Testis (tissue), 3 donors: ENCODE measurements around the gene RXYLT1. TPM values are rescaled to one million over a fixed set of nuclear protein-coding genes. Genes with fewer than 3 reads are reported as not detected.

Source experiments
- DNase-seq: peaks from one replicate; pipeline ENCODE4 v3.0.0-alpha.2; 2019
- H3K27ac ChIP-seq, 2 donors: fragments of 200-600 bp; sonication (generic); one replicate each; pipeline ENCODE4 v1.5.1; 2019
- H3K27me3 ChIP-seq: fragments of 200-600 bp; sonication (generic); one replicate; pipeline ENCODE4 v1.5.1; 2019
- H3K36me3 ChIP-seq: fragments of 200-600 bp; sonication (generic); one replicate; pipeline ENCODE4 v1.5.1; 2017; ENCODE audit warnings: low read depth; ENCODE audit errors: missing control alignments
- H3K4me1 ChIP-seq: fragments of 200-600 bp; sonication (generic); one replicate; pipeline ENCODE4 v1.5.1; 2019
- H3K4me3 ChIP-seq, 2 donors: fragments of 200-600 bp; sonication (generic); one replicate each; pipeline ENCODE4 v1.5.1; 2017 to 2019
- H3K9me3 ChIP-seq: fragments of 200-600 bp; sonication (generic); one replicate; pipeline ENCODE4 v1.5.1; 2017
- CTCF ChIP-seq, 3 experiments: fragments of 450-650 bp in 2 of 3; fragments of 200-600 bp in 1 of 3; sonication (generic) in 1 of 3; IDR thresholded peaks; one replicate each; pipeline ENCODE4 v1.5.1; 2016 to 2019; ENCODE audit warnings: antibody characterized with exemption in 3 of 3, mild to moderate bottlenecking in 2 of 3, moderate library complexity in 1 of 3
- POLR2A ChIP-seq: fragments of 450-650 bp; IDR thresholded peaks from one replicate; pipeline ENCODE4 v1.6.1; 2017; ENCODE audit warnings: antibody characterized with exemption, mild to moderate bottlenecking, moderate library complexity
- WGBS, 2 donors: methylation state at CpG; one replicate each; pipeline ENCODE4 v1.1.5; 2018; 5-methylcytosine and 5-hydroxymethylcytosine counted together
- intact Hi-C: fragments of 100-400 bp; cut with DNase I; formaldehyde crosslinking; loops from one replicate; pipeline ENCODE4 v1.15.1; 2023; ENCODE audit warnings: low total_unique reads
- polyA plus RNA-seq: library from polyadenylated mRNA; stranded (reverse); fragments of 350-450 nt; fragmentation: Illumina TruSeq; extraction: RNeasy Lipid Tissue Mini Kit (QIAGEN cat#74804); gene quantifications from one replicate; pipeline ENCODE4 v1.2.3, GENCODE V29; 2014; ENCODE audit warnings: low read depth, low replicate concordance; ENCODE audit not compliant: insufficient read depth
- total RNA-seq, 2 donors: library from RNA; depleted of rRNA; stranded (reverse); fragments of >200 nt; gene quantifications; one replicate each; pipeline ENCODE4 v1.2.3, GENCODE V29; 2016

Gene RXYLT1
- total and polyA plus RNA-seq, 3 donors from 2014 or later = 28.2 to 33.5 (median 29.2) TPM

GRCh38 chr12:63811755-63812154 is 32.0 kb downstream of the RXYLT1 start:
- DNase-seq = no peak
- no peak overlapping the region for H3K4me3 ChIP-seq
- intact Hi-C loops = no loop called here
- 81 to 82% methylated on average over 2 of the region's 2 CpGs for WGBS, 2 donors
- TF ChIP-seq POLR2A = no peak
- no peak for TF ChIP-seq CTCF (IDR thresholded peaks at IDR 0.05)
- no peaks in the 10 kb centered on the region for H3K9me3 ChIP-seq
- no peaks in the 10 kb centered on the region for H3K36me3 ChIP-seq
- H3K27me3 ChIP-seq = no peaks in the 10 kb centered on the region
- H3K4me1 ChIP-seq = no peaks in the 10 kb centered on the region
- H3K27ac ChIP-seq = no peak overlapping the region

DNA sequence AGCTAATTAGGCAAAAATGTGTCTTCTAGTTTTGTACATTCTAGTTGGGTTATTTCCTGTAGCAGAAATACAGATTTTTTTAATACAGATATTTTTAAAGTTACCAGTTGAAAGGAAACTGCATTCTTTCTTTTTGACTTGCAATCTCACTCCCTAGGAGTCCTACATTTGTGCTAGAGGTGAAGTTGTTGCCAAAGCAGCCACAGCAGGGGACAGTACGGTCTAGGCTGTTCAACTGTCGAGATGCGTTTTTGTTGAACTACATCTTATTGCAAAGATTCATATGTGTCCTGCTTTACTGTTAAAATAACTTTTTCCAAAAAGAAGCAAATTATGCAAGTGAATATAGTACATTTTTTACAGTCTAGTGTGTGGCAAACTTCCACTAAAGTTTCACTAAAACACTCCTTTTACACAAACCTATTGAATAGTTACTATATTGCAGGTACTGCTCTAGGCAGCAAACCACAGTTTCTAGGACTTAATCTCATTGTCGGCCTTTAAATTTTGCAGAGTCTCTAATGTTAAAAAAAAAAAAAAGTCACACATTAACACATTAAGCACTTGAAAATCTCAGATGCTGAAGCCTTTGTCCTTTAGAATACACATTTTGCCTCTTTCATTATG is 34.5 kb downstream of the RXYLT1 start:
- Histone ChIP-seq H3K27me3 (no peaks in the 10 kb centered on the region), H3K36me3 (no peaks in the 10 kb centered on the region), H3K9me3 (no peaks in the 10 kb centered on the region), H3K4me3 (no peak overlapping the region), H3K27ac (no peak overlapping the region), H3K4me1 (no peaks in the 10 kb centered on the region)
- DNase-seq = no peak
- TF ChIP-seq POLR2A = no peak
- no peak for TF ChIP-seq CTCF (IDR thresholded peaks at IDR 0.05)
- intact Hi-C loops = no loop called here
- WGBS, 2 donors = 83 to 85% methylated on average over 4 of the region's 4 CpGs

- DNase-seq = no peak
- intact Hi-C loops = no loop called here
- Histone ChIP-seq H3K27ac (no peak overlapping the region), H3K9me3 (no peaks in the 10 kb centered on the region), H3K4me1 (no peaks in the 10 kb centered on the region), H3K4me3 (no peak overlapping the region), H3K27me3 (no peaks in the 10 kb centered on the region), H3K36me3 (no peaks in the 10 kb centered on the region)
- no peak for TF ChIP-seq POLR2A
- WGBS, 2 donors = 93 to 94% methylated on average over 3 of the region's 3 CpGs
Measured at GRCh38 chr12:63815482-63815852, 35.8 kb downstream of the RXYLT1 start.

- Histone ChIP-seq H3K27me3 (no peaks in the 10 kb centered on the region), H3K27ac (no peak overlapping the region), H3K9me3 (no peaks in the 10 kb centered on the region), H3K36me3 (no peaks in the 10 kb centered on the region), H3K4me1 (no peaks in the 10 kb centered on the region), H3K4me3 (no peak overlapping the region)
- TF ChIP-seq CTCF (IDR thresholded peaks at IDR 0.05) = no peak
- no peak for TF ChIP-seq POLR2A
- intact Hi-C loops = no loop called here
- no peak for DNase-seq
- WGBS, 2 donors = 84 to 94% methylated on average over 6 of the region's 6 CpGs
Measured at GRCh38 chr12:63816031-63816430, 36.3 kb downstream of the RXYLT1 start.

- WGBS, 2 donors = 61 to 83% methylated on average over 1 of the region's 1 CpG
- no peak overlapping the region for H3K27ac ChIP-seq
- no peaks in the 10 kb centered on the region for H3K36me3 ChIP-seq
- DNase-seq = no peak
- intact Hi-C loops = no loop called here
- TF ChIP-seq CTCF (IDR thresholded peaks at IDR 0.05) (no peak), POLR2A (no peak)
- no peaks in the 10 kb centered on the region for H3K27me3 ChIP-seq
- H3K9me3 ChIP-seq = no peaks in the 10 kb centered on the region
- H3K4me1 ChIP-seq = no peaks in the 10 kb centered on the region
- H3K4me3 ChIP-seq = no peak overlapping the region
Measured at GRCh38 chr12:63820427-63820826, 40.7 kb downstream of the RXYLT1 start.
